Subcutaneous abdominal adipose tissue (tissue), 5 donors: ENCODE data around the gene NT5C3A.
"Not testable (repeated sequence)": the region's sequence is repeated elsewhere in the genome, so short reads cannot be mapped to it uniquely, and the experiment has no call there.

Source experiments
- H3K27ac ChIP-seq: one replicate; pipeline ENCODE4 v1.7.0; 2013; ENCODE audit warnings: low read depth, mild to moderate bottlenecking, inconsistent platforms, low read length, moderate library complexity
- H3K27me3 ChIP-seq, 5 donors: one replicate each; pipeline ENCODE4 v1.7.0; 2013; ENCODE audit warnings: low read length in 5 of 5, inconsistent platforms in 1 of 5; ENCODE audit not compliant: control insufficient read depth in 5 of 5, insufficient read depth in 4 of 5
- H3K36me3 ChIP-seq, 5 donors: one replicate each; pipeline ENCODE4 v1.7.0; 2013; ENCODE audit warnings: low read length in 5 of 5; ENCODE audit not compliant: control insufficient read depth in 5 of 5, insufficient read depth in 5 of 5
- H3K4me1 ChIP-seq, 5 donors: one replicate each; pipeline ENCODE4 v1.7.0; 2013; ENCODE audit warnings: low read length in 5 of 5, mild to moderate bottlenecking in 3 of 5, moderate library complexity in 1 of 5; ENCODE audit not compliant: control insufficient read depth in 5 of 5, insufficient read depth in 5 of 5
- H3K4me3 ChIP-seq, 5 donors: one replicate each; pipeline ENCODE4 v1.7.0; 2013; ENCODE audit warnings: low read length in 5 of 5, low read depth in 1 of 5
- H3K9ac ChIP-seq, 5 donors: one replicate each; pipeline ENCODE4 v1.7.0; 2013; ENCODE audit warnings: low read length in 5 of 5, mild to moderate bottlenecking in 4 of 5, moderate library complexity in 3 of 5
- H3K9me3 ChIP-seq, 5 donors: one replicate each; pipeline ENCODE4 v1.7.0; 2013; ENCODE audit warnings: low read length in 5 of 5; ENCODE audit not compliant: control insufficient read depth in 5 of 5
- donor health status: healthy.
- donor health status: healthy.
- donor health status: healthy.
- donor health status: healthy.
- donor health status: healthy.

Gene NT5C3A

DNA sequence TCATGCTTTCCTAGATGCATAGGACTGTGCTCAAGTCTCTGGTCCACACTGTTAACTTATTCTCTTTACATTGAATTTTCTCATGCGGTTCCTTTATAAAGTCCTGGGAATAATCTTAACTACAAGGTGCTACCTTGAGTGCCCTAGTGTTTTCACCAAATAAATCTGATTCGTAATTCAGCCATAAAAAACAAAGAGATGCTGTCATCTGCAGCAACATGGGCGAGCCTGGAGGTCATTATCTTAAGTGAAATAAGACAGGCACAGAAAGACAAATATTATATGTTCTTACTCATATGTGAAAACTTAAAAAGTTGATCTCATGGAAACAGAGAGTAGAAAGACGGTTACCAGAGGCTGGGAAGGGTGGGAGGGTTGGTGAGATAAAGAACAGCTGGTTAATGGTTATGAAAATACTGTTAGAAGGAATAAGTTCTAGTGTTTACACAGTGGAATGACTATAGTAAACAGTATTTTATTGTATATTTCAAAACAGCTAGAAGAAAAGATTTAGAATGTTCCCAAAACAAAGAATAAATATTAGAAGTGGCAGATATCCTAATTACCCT lies 38.3 kb downstream of the NT5C3A start:
- Histone ChIP-seq H3K4me3 (no peak overlapping the region), H3K9ac (no peak overlapping the region), H3K9me3 (no peaks in the 10 kb centered on the region), H3K27ac (no peak overlapping the region), H3K27me3 (no peaks in the 10 kb centered on the region), H3K4me1 (peaks cover 0 to 2% (median 0%) of the 10 kb centered on the region in 5 donors), H3K36me3 (peaks cover 6 to 34% (median 18%) of the 10 kb centered on the region in 5 donors)

DNA sequence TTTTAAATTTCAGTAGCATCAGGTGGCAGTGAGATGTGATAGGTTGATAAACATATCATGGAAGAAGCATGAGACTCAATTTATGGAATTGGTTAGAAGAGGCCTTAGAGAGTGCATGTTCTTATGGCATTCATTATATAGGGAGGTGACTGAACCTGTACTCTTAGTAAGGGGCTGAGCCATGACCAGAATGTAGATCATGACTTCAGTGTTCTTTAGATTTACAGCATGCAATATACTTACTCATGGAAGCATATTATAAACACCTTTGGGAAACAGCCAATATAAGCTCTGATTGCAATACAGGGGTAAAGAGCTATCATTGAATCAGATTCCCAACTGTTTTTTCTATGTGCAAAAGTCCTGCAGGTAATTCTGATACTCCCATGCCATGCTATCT lies 50.2 kb downstream of the NT5C3A start:
- Histone ChIP-seq H3K9me3 (no peaks in the 10 kb centered on the region), H3K27ac (no peak overlapping the region), H3K27me3 (no peaks in the 10 kb centered on the region), H3K36me3 (peaks cover 6 to 27% (median 21%) of the 10 kb centered on the region in 5 donors), H3K4me1 (no peaks in the 10 kb centered on the region), H3K4me3 (no peak overlapping the region), H3K9ac (no peak overlapping the region)

GRCh38 chr7:33009734-33010133 lies 52.8 kb downstream of the NT5C3A start:
- Histone ChIP-seq H3K4me1 (no peaks in the 10 kb centered on the region), H3K27me3 (no peaks in the 10 kb centered on the region), H3K9ac (no peak overlapping the region), H3K4me3 (no peak overlapping the region), H3K27ac (no peak overlapping the region), H3K36me3 (peaks cover 6 to 25% (median 17%) of the 10 kb centered on the region in 5 donors), H3K9me3 (no peaks in the 10 kb centered on the region)

- not testable (repeated sequence) for H3K27me3 ChIP-seq, H3K9me3 ChIP-seq
- peaks cover 0 to 33% (median 20%) of the 10 kb centered on the region in 5 donors for H3K36me3 ChIP-seq
Observed at GRCh38 chr7:33005690-33006089, 56.9 kb downstream of the NT5C3A start.

DNA sequence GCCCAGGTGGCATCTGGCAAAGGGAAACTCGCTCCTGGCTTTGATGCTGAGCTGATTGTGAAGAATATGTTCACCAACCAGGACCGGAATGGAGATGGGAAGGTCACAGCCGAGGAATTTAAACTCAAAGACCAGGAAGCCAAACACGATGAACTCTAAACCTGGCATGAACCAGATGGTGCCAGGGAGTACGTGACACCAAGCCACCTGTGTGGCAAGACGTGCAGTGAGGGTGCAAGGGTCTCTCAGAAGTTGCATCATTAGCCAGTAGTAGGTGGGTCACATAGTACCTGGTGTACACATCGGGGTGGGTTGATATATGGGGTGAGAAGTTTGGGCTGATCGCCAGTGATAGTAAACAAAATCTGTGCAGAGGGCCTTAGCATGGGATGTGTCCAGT lies 57.4 kb downstream of the NT5C3A start:
- not testable (repeated sequence) for H3K9me3 ChIP-seq, H3K27ac ChIP-seq, H3K4me3 ChIP-seq, H3K4me1 ChIP-seq, H3K27me3 ChIP-seq, H3K9ac ChIP-seq
- H3K36me3 ChIP-seq, result peaks cover 0 to 33% (median 20%) of the 10 kb centered on the region in 5 donors

More at GRCh38 chr7:33005690-33006089, 56.9 kb downstream of the NT5C3A start:
- H3K27ac ChIP-seq, H3K4me3 ChIP-seq, H3K4me1 ChIP-seq, H3K9ac ChIP-seq: not testable (repeated sequence)

- not testable (repeated sequence) for H3K4me3 ChIP-seq, H3K27me3 ChIP-seq, H3K9ac ChIP-seq, H3K4me1 ChIP-seq, H3K27ac ChIP-seq, H3K9me3 ChIP-seq
- peaks cover 0 to 33% (median 20%) of the 10 kb centered on the region in 5 donors for H3K36me3 ChIP-seq
Observed at GRCh38 chr7:33004104-33004616, 58.4 kb downstream of the NT5C3A start.

- H3K27ac ChIP-seq, H3K9ac ChIP-seq, H3K27me3 ChIP-seq, H3K9me3 ChIP-seq, H3K4me3 ChIP-seq, H3K4me1 ChIP-seq: not testable (repeated sequence)
- H3K36me3 ChIP-seq, result peaks cover 0 to 33% (median 20%) of the 10 kb centered on the region in 5 donors
Observed at GRCh38 chr7:33003111-33003510, 59.5 kb downstream of the NT5C3A start.

DNA sequence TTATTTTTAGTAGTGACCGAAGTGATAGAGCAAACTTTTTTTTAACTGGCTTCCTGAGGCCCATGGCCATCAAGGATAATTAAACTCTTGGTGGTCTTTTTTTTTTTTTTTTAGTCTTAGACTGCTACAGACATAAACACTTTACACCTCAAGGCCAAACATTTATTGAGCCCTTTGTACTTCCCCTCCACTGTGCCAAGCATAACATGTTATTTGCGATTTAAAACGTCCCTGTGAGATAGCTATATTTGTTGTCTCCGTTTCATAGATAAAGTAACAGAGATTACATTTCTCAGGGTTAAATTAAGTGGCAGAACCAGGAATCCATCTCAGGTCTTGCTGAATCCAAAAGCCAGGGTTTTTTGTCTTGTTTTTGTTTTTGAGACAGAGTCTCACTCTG lies 63.2 kb downstream of the NT5C3A start:
- H3K9me3 ChIP-seq, H3K27me3 ChIP-seq, H3K27ac ChIP-seq, H3K4me3 ChIP-seq, H3K9ac ChIP-seq: not testable (repeated sequence)
- peaks cover 0 to 19% (median 13%) of the 10 kb centered on the region in 5 donors for H3K36me3 ChIP-seq
- peaks cover 0 to 10% (median 5%) of the 10 kb centered on the region in 5 donors for H3K4me1 ChIP-seq

- H3K9ac ChIP-seq, H3K27ac ChIP-seq, H3K9me3 ChIP-seq, H3K4me3 ChIP-seq, H3K27me3 ChIP-seq: not testable (repeated sequence)
- Histone ChIP-seq H3K36me3 (peaks cover 0 to 11% (median 8%) of the 10 kb centered on the region in 5 donors), H3K4me1 (peaks cover 0 to 10% (median 5%) of the 10 kb centered on the region in 5 donors)
Observed at GRCh38 chr7:32998361-32999171, 64.0 kb downstream of the NT5C3A start.

GRCh38 chr7:32997956-32998355 lies 64.6 kb downstream of the NT5C3A start:
- not testable (repeated sequence) for H3K4me3 ChIP-seq, H3K27ac ChIP-seq, H3K27me3 ChIP-seq, H3K9me3 ChIP-seq, H3K9ac ChIP-seq, H3K36me3 ChIP-seq
- peaks cover 0 to 10% (median 5%) of the 10 kb centered on the region in 5 donors for H3K4me1 ChIP-seq
